Sciatic nerve (tissue), 2 donors: Measurements from ENCODE around the gene SYT6. TPM values are rescaled to one million over a fixed set of nuclear protein-coding genes. Genes with fewer than 3 reads are reported as not detected.
A peak's percentile ranks its signal among the peaks of the same experiment; 100 is the strongest.

ENCODE experiments used
- ATAC-seq: fragments of 200-7000 bp; cut with Tn5 transposase; one replicate; pipeline ENCODE4 v1.9.1; 2020; ENCODE audit warnings: mild to moderate bottlenecking, moderate library complexity
- DNase-seq: peaks from one replicate; pipeline ENCODE4 v3.0.0-alpha.2; 2020; ENCODE audit warnings: low spot score
- intact Hi-C: fragments of 100-400 bp; cut with DNase I; formaldehyde crosslinking; loops from one replicate; pipeline ENCODE4 v1.14.2; 2022
- total RNA-seq: library from RNA; stranded (reverse); fragmentation: NEBNext Ultra II Directional; extraction: Animal tissue kit (Norgen Biotek cat#: 25700); gene quantifications from one replicate; pipeline ENCODE4 v1.2.1, GENCODE V29; 2021
- donor health status: DM: no; HTN: no; CAD: no.
- donor health status: DM: no; HTN: no; CAD: no.

Gene SYT6, protein sequence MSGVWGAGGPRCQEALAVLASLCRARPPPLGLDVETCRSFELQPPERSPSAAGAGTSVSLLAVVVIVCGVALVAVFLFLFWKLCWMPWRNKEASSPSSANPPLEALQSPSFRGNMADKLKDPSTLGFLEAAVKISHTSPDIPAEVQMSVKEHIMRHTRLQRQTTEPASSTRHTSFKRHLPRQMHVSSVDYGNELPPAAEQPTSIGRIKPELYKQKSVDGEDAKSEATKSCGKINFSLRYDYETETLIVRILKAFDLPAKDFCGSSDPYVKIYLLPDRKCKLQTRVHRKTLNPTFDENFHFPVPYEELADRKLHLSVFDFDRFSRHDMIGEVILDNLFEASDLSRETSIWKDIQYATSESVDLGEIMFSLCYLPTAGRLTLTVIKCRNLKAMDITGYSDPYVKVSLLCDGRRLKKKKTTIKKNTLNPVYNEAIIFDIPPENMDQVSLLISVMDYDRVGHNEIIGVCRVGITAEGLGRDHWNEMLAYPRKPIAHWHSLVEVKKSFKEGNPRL
- 0.40 TPM for total RNA-seq

DNA sequence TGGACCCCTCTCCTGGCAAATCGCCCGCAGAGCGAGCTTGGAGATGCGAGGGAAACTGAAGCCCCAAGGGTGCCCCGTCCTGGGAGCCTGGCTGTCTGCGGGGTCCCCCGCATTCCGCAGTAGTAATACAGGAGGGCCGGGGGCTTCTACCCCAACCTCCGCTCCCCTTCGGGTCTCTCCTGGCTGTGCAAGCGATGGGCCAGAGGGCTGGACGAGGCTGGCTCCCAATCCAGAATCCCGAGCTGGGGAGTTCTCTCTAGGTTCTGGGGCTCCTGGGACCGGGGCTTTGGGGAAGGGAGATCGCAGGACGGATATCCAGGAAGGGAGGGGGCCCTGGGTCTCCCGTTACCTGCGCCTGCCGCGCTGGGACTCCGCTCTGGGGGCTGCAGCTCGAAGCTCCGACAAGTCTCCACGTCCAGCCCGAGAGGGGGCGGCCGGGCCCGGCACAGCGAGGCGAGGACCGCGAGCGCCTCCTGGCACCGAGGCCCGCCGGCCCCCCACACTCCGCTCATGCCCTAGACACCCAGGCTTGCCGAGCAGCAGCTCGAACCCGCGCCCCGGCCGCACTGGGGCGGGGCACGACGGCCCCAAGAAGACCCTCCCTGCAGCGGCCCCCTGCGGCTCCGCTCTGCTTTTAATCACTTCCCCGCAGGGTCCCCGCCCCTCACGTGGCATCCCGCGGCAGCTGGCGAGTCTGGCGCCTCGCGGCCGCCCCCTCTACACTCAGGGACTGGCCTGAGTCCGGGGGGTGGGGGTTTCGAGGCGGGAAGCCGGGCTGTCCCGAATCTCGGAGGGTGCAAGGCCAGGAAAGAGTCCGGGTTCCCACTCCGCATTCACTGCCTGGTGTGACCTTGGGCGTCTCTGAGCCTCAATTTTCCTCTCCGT, at the start of gene SYT6:
Gene SYT6 (minus strand): TSS at position 609 of the 885 bp plus-strand sequence. CDS start 97 bp downstream, at position 512.
- ATAC-seq: peak; percentile 27
- intact Hi-C loops: no loop called here

DNA sequence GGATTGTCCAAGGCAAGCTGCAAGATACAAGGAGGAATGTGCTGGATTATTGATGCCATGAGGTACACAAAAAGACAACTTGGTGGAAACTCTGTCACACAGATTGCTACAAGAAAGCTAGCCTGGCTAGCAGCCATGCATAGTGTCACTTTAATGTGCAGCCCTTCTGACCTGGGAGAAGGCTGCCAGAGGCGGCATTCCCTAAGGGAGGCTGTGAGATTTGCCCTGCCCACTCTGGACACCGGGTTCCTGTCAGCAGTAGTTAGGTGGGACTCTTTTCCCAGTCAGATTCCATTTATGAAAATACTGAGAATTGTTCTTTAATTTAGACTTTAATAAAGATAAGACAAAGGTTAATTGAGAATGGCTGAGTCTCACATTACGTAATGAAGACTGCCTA, 47.8 kb upstream of the SYT6 start:
- intact Hi-C loops: no loop called here
- ATAC-seq (no peak), DNase-seq (no peak)

More for the DNA sequence above, at the start of gene SYT6:
- peak; percentile 63 for DNase-seq

DNA sequence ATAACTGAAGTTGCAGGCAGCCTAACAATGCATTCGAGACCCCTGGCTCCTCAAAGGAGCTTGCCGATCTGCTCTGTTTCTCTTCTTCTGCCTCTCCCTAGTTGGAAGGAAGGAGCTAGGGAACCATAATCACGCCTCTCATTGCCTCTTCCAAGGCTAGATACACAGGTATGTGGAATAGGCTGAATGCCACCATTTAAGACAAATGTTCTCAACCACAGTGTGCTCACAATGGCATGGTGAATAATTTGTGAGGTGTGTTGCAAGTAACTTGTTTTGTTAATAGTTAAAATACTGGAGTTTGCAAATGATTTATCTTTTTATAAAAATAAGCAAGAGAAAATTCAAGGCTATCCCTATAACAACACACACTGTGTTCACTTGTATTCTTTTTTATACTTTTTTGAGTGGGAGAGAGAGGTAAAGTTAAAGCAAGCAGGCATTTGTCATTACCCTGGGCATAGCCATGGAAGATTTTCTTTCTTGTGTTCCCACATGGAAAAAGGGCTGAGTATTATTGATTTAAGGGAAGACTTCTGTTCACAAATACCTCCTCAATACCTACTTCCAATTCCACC, 45.4 kb upstream of the SYT6 start:
- DNase-seq: no peak
- no peak for ATAC-seq
- intact Hi-C loops: no loop called here

DNA sequence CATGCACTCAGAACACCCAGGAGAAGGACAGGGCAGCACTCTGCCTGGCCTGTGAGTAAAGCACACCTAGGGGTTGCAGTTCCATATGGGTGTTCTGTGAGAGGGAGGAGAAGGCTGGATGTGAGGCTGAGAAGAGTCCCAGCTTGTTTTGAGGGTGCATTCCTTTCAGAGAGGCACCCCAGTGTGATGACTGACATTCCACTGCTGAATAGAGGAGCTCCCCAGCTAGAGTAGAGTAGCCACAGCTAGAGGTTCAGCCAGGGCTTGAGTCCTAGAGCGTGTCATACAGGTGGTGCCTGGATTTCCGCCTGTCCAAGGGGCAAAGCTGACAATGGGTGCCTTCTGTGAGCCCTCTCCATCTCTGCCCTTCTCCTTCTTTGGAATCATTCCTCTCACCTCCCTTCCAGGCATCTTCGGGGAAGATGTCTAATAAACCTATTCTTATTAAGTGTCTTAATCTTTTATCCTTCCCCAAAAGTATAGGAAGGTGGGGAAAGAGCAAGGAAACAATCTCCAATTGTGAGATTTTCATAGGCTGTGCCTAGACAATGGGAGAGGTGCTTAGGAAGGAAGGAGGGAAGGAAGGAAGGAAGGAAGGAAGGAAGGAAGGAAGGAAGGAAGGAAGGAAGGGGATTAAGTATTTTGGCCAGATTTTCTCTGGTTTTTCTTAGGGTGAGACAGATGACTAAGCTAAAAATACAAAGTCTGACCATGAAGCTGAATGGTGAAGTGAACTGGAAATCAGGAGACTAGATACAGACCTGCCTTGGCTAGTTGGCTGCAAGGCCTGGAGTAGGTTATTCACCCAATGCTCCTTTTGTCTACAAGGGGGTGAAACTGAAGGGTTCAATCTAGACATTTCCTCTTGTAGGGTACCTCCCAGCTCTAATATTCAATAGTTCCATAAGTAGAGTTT, 43.6 kb upstream of the SYT6 start:
- no peak for DNase-seq
- ATAC-seq: no peak
- intact Hi-C loops: no loop called here

DNA sequence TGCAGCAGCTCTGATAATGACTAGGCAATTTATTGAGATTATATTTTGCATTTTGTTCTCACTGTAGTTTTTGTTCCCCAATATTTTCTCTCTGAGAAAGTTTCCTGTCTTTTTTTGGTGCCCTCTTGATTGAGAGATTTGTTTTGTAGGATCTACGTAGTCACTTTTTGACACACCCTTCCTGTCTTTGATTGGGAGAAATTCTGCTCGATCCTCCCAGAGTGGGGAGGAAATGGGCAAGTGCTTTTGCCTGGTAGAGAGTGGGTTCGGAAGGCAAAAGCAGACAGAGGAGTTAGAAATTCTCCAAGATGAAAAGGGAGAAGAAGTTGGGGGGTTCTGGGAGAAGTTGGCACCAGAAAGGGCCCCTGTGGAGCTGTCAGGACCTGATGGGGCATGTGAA, 42.1 kb upstream of the SYT6 start:
- no peak for ATAC-seq
- DNase-seq: no peak
- intact Hi-C loops: no loop called here

DNA sequence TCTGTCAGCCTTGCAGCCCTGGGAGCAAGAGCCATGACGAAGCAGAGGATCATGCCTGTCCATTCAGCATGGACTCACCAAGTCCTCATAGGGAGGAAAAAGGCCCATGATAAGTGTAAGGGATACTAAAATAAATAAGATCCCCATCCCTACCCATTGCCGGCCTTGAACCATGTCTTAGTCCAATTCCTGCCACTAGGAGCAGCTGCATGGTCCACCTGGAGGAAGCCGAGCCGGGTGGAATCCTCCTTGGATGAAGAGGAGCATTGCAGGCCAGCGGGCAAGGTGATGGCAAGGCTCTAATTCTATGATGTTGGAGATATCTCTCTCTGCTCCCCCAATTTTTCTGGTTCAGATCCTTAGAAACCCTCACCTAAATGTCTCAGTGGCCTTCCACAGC, 38.7 kb upstream of the SYT6 start:
- no peak for ATAC-seq
- intact Hi-C loops: no loop called here
- DNase-seq: no peak

DNA sequence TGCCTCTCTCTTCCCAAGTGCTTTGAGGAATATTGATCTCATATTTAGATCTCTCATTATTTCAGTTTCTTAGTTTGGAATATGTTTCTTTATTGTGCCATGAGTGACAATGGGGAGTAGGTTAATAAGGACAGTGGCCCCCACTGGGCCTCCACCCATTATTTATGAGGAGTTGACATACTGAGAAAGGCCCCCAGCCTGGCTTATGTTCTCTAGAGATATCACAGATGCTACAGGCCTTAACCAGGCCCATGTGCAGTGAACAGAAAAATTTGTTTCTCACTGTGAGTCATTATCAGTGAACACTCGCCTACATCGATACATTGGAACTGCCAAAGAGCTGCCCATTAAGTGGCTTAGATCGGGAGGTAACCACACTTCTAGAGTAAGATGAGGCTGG, 35.7 kb upstream of the SYT6 start:
- intact Hi-C loops: no loop called here
- no peak for ATAC-seq
- DNase-seq: no peak

DNA sequence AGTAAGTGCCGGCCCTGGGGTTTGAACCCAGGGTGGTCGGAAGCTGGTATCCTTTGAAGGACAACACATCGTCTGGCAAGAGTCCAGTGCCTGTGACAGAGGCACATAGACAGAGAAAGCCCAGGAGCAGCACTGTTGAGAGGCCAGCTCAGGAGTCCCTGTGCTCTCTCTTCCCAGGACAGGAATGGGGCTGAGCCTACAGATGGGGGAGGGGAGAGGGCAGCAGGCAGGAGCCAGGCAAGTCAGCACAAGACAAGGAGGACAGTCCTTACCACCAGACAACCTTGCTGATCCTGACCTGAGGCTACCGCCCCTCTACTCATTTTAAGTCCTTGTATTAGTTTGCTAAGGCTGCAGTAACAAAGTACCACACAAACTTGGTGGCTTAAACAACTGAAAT, 27.7 kb upstream of the SYT6 start:
- no peak for ATAC-seq
- intact Hi-C loops: no loop called here
- DNase-seq: no peak

DNA sequence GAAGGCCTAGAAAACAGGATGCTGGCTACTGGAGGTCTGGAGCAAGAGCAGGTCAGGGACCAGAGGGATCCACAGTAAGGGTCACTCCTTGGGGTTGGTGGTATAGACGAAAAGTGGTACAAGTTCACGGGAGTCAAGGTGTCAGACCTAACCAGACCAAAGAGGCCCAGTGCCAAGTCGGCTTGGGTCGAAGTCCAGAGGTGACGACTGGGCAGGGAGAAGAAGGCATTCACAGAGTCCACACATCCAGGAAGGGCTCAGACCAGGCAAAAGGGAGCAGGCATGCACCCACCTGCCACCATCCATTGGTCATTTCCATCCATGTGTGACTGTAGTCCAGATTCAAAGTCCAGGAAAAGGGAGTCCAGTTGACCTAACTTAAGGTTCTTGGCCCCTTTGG, 27.1 kb upstream of the SYT6 start:
- no peak for ATAC-seq
- DNase-seq: no peak
- intact Hi-C loops: no loop called here

DNA sequence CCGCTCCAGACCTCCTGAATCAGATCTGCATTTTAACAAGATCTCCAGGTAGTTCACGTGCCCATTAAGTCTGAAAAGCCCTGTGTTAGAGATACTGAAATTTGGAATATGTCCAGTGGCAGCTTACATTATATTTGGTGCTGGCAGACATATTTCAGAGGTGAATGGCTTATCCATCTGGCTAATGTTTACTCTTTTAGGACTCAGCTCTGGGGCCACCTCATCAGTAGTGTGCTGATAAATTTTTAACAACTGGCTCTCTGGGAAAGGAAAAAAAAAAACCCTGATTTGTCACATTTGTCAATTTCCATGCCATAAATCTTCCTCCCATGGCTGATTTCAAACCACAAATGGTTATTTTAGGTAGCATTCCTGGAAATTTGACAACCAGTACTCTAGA, 25.3 kb upstream of the SYT6 start:
- intact Hi-C loops: no loop called here
- ATAC-seq: no peak
- DNase-seq: no peak

DNA sequence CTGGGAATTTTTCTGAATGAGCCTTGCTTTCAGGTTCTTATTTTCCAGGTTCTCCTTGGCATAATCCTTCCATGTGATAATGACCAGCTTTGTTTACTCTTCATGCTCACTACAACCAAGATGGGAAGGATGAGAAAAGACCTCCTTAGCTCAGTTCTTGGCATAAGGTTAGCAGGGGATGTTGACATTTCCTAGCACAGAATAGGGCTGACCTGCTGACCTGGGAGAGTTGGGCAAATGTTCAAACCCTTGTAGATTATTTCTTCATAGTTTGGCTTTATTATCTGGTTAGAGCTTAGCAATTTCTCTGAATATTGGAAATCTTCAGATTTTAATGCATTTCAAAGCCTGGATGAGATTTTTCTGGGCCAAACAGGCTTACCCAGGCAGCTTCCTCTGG, 23.6 kb upstream of the SYT6 start:
- ATAC-seq (peak; percentile 88), DNase-seq (no peak)
- intact Hi-C loops: no loop called here

DNA sequence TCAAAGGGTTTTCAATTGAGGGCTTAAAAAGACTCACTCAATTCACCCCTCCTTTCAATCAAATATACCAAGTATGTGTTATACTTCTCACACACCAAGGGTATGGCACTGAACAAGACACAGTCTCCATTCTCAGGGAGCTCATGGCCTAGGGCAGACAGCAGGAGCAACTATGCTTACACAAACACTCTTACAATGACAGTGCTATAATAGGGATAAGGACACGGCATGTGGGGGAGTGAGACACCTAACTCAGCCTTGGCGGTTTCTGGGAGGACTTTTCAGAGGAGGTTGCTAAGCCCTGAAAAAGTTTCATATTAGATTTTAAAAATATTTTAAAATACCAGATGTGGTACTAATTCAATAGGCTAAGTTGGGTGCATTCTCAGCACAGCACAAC, 22.7 kb upstream of the SYT6 start:
- ATAC-seq (no peak), DNase-seq (no peak)
- intact Hi-C loops: no loop called here

DNA sequence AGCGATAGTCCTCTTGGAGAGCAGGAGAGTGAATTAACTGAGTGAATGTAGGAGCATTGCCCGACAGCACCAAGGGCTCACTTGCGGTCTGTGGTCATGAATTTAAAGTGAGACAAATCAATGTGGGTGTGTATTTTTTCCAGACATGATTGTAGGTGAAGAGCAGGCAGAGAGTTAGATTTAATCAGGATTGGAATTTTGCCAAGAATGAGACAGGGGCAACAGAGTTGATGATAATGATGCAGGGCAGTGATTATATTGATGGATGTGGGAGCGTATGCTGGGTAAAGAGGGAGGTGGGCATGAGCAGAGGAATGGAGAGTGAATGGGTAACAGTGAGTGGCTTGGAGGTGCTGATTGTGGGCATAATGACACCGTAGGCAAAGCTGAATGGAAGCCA, 20.0 kb upstream of the SYT6 start:
- no peak for DNase-seq
- ATAC-seq: no peak
- intact Hi-C loops: no loop called here

DNA sequence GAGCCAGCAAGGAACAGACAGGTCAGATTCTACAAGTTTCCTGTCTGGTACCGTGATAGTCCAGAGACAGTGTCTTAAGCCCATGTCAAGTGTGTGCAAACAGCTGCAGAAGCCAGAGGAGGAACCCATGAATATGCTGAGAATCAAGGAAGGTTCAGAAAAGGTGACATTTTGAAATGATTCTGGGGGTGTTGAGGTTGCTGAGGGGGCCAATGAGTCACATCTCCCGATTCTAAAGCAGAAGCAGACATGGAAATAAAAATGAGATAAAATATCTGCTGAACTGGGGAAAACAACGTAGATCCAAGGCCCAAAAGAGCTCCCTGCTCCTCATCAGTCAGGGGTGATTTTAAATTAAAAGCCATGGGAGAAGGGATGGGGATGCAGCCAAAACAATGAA, 15.8 kb upstream of the SYT6 start:
- intact Hi-C loops: no loop called here
- ATAC-seq (no peak), DNase-seq (no peak)

DNA sequence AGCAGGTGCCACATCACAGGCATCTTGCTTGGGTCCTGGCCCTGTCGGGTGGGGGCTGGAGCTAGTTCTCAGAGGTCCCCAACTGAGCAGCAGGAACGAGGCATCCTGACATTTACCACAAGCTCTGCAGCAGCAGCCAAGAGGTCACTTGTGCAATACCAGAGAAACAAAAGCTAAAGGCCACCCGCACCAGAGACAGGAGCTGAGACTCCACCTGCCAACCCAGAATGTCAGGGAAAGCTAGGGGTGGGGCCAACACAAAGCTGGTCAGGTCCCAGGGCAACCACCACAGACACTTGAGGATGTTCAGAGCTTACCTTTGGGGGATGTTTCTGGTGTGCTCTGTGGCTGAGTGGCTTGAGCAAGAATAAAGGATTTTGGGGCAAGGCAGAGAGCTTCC, 13.6 kb upstream of the SYT6 start:
- DNase-seq (no peak), ATAC-seq (no peak)
- intact Hi-C loops: no loop called here

DNA sequence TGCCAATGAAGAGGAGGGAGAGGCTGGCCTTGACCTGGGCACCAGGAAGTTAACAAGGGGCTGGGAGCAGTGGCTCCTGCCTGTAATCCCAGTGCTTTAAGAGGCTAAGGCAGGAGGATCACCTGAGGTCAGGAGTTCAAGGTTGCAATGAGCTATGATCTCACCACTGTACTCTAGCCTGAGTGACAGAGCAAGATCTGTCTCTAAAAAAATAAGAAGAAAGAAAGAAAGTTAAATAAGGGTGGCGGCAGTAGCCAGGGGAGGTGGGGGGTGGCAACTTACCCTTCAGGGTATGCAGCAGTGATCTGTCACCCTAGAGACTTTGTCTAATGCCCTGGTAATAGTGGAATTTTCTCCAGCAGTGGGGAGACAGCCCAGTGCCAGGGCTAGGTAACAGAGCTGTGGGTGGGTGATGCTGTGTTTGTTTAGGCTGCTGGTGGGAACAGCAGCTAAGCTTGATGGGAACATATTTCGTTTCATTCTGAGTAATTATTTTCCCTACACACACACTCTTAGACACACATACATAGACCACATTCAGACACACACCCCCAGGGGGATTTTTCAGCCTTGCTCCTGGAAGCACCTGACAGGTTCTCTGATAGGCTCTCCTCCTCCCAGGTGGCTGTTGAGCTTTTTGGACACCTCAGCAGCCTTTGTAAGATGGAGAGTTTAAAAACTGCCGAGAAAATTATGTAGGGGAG, 11.3 kb upstream of the SYT6 start:
- no peak for DNase-seq
- ATAC-seq: no peak
- intact Hi-C loops: no loop called here

DNA sequence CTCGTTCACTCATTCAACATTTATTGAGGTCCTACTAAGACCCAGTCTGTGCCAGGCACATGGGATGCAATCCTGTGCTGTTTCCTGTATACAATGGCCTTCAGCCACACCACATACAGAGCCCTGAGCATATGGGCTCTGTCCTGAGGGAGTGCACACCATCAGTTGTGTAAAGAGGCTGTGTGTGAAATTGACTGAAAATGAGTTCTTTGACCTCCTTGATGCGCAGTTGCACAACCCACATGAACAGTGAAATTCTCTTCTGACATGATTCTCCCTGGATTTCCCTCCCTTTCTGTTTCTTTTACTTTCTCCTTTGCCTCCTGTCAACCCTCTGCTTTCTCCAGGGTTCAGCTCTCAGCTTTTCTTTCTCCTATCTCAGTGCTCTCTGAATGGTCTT, 6.3 kb upstream of the SYT6 start:
- no peak for DNase-seq
- intact Hi-C loops: no loop called here
- ATAC-seq: no peak

DNA sequence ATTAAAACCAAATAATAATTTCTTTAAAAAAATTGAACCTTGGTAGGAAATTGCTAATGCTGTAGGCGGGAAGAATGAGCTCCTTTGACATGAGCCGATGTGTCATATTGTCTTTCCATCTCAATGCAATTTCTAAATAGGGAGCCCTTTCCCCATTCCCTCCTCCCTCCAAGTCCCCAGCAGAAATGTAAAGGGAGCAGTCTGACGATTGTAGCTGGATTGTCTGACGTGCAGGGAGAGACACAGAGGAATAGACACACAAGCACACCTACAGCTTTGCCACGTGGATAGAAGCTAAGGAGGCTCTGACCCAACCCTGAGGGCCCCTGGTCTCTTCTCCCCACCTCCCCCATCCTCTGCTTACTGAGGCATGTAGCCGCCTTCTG, 3.6 kb upstream of the SYT6 start:
- intact Hi-C loops: no loop called here
- ATAC-seq (no peak), DNase-seq (no peak)
